ENCODE results near the gene PSMB9.
"Not testable (repeated sequence)": the region's sequence is repeated elsewhere in the genome, so short reads cannot be mapped to it uniquely, and the experiment has no call there.

Gene PSMB9

GRCh38 chr6:32853541-32854375 is at the start of gene PSMB9, which contains the start of gene TAP1:
PSMB9 (plus strand) TSS chr6:32854192; CDS start chr6:32854230, 38 bp downstream.
TAP1 (minus strand) TSS chr6:32853704; CDS start chr6:32853636, 68 bp downstream.
- DNase-seq = peak; percentile 70 to 78

- DNase-seq = not testable (repeated sequence)
Observed at GRCh38 chr6:32805404-32805803, 48.6 kb upstream of the PSMB9 start.

- no peak for DNase-seq
Observed at GRCh38 chr6:32807020-32807580, 46.9 kb upstream of the PSMB9 start.

- no peak for DNase-seq
Observed at GRCh38 chr6:32809171-32809570, 44.8 kb upstream of the PSMB9 start.

- no peak for DNase-seq
Observed at GRCh38 chr6:32814145-32814544, 39.8 kb upstream of the PSMB9 start.

- DNase-seq = no peak
Observed at GRCh38 chr6:32815115-32815514, 38.9 kb upstream of the PSMB9 start.

- DNase-seq = no peak
Observed at GRCh38 chr6:32815996-32816395, 38.0 kb upstream of the PSMB9 start.

GRCh38 chr6:32816746-32817204 is 37.2 kb upstream of the PSMB9 start, which contains the start of gene HLA-DOB:
HLA-DOB (minus strand) TSS chr6:32817002; CDS start chr6:32816951, 51 bp downstream.
- no peak for DNase-seq

GRCh38 chr6:32818867-32819266 is 35.1 kb upstream of the PSMB9 start:
- no peak for DNase-seq

GRCh38 chr6:32819729-32820128 is 34.3 kb upstream of the PSMB9 start:
- DNase-seq = no peak

- peak in 1 of 2 experiments; percentile 8 for DNase-seq
Observed at GRCh38 chr6:32825966-32826365, 28.0 kb upstream of the PSMB9 start.

GRCh38 chr6:32827025-32827424 is 27.0 kb upstream of the PSMB9 start:
- DNase-seq = no peak

- DNase-seq = no peak
Observed at GRCh38 chr6:32829495-32829894, 24.5 kb upstream of the PSMB9 start.

- no peak for DNase-seq
Observed at GRCh38 chr6:32830017-32830416, 24.0 kb upstream of the PSMB9 start.

GRCh38 chr6:32830936-32831335 is 23.1 kb upstream of the PSMB9 start:
- no peak for DNase-seq

- no peak for DNase-seq
Observed at GRCh38 chr6:32832535-32832934, 21.5 kb upstream of the PSMB9 start.

GRCh38 chr6:32833664-32834063 is 20.3 kb upstream of the PSMB9 start:
- DNase-seq = no peak

GRCh38 chr6:32835167-32835893 is 18.7 kb upstream of the PSMB9 start:
- DNase-seq = no peak

GRCh38 chr6:32836873-32837272 is 17.1 kb upstream of the PSMB9 start:
- no peak for DNase-seq

- no peak for DNase-seq
Observed at GRCh38 chr6:32837651-32838113, 16.3 kb upstream of the PSMB9 start.

- DNase-seq = peak; percentile 84 to 89
Observed at GRCh38 chr6:32838114-32838958, 15.7 kb upstream of the PSMB9 start, which contains the start of gene TAP2. TAP2 (minus strand) TSS chr6:32838739; CDS start chr6:32838233, 506 bp downstream.

- no peak for DNase-seq
Observed at GRCh38 chr6:32839356-32839755, 14.6 kb upstream of the PSMB9 start.
